GM12873 (cell line): ENCODE measurements around the gene KRTAP4-1.

Experiments
- CTCF ChIP-seq: IDR thresholded peaks from 2 replicates; pipeline ENCODE4 v1.5.1; 2012; ENCODE audit warnings: low read depth, mild to moderate bottlenecking, moderate library complexity, low read length, control low read depth; ENCODE audit not compliant: insufficient read depth; ENCODE audit errors: missing control alignments

Gene KRTAP4-1

DNA sequence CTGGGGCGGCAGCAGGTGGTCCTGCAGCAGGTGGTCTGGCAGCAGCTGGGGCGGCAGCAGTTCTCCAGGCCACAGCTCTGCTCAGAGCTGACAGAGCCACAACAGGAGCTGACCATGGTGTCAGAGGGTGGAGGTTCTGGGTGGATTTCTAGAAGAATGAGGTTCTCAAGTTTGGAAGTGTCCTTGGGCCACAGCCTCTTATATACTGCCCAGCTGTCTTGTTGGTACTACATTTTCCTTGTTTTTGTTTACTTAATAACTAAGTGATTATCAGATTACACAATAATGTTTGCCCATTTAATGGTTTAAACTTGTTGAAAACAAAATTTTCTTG is 35.1 kb downstream of the KRTAP4-1 start, which contains the start of gene KRTAP4-5:
TSS of gene KRTAP4-5 (minus strand) at position 174 of the 334 bp plus-strand sequence. CDS start at position 116, 58 bp downstream.
- no peak for TF ChIP-seq CTCF

DNA sequence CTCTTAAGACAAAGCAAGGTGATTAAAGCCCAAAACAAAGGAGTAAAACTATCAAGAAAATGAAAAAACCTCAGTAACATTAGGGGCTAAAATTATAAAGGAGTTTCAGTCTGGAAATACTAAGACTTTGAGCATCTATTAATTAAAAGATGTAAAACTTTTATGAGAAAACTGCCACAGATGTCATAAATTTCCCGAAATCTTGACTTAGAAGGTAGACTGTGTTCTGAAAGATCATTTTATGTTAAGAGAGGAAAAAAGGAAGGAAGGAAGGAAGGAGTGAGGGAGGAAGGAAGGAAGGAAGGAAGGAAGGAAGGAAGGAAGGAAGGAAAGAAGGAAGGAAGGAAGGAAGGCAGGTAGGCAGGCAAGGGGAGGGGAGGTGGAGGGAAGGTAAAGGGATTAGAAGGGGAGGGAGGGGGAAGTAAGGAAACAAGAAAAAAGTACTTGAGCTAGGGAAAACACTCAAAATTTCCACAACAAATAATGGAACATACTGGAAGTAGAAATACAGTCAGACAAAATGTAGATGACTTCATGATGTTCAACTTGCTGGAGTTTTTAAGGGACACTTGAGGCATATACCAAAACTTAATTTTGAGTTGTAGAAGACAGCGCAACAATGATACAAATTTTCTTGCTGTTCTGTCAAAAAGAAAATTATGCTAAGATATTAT is 37.0 kb downstream of the KRTAP4-1 start:
- no peak for TF ChIP-seq CTCF

DNA sequence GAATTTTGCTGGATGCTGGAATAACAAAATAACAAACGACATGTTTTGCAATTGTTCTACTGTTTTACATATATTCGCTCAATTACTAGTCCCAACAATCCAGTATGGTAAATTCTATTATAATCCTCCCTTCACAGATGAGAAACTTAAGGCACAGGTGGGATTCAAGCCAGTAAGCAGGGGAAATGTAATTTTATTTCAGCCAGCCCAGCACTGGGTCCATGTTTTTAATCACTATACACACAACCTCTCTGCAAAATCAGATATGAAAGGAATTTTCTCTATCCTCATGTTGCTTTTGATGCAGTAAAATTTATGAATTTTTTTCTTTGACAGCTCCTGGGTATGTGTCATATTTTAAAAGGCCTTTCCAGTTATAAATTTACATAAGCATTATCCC is 39.5 kb downstream of the KRTAP4-1 start:
- TF ChIP-seq CTCF, result no peak

DNA sequence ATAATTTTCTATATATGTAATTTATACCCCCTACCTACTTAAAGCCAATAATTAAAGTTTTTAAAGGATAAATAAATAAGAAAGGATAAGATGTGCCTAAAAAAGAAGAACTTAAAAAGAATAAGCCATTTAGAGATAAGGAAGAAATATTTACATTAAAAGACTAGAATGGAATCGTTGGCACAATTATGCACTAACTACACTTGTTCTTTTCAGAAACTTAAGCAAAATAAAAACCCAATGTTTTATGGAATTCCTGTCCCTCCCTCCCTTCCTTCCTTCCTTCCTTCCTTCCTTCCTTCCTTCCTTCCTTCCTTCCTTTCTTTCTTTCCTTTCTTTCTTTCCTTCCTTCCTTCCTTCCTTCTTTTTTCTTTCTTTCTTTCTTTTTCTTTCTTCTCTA is 39.9 kb downstream of the KRTAP4-1 start:
- no peak for TF ChIP-seq CTCF

- TF ChIP-seq CTCF, result no peak
These were observed 43.4 kb downstream of the KRTAP4-1 start for GRCh38 chr17:41141361-41141760.

GRCh38 chr17:41140360-41141131 is 44.2 kb downstream of the KRTAP4-1 start, which contains the start of gene KRTAP4-6:
TSS of gene KRTAP4-6 (minus strand) at chr17:41140544. CDS start at chr17:41140487, 57 bp downstream.
- TF ChIP-seq CTCF, result no peak
